GM13976 (cell line): ENCODE data around the gene SERPINB12.

Experiments
- DNase-seq: peaks from one replicate; pipeline ENCODE4 v3.0.0; 2012; ENCODE audit warnings: low spot score
- in situ Hi-C: fragments of 300-500 bp; cut with MboI; formaldehyde crosslinking; loops from one replicate; pipeline ENCODE4 v1.12.0; 2022; ENCODE audit warnings: low sequenced_read_pairs, mixed read lengths, inconsistent platforms; ENCODE audit not compliant: unreplicated experiment
- TF ChIP-seq, protein P1 (sequence below): IDR thresholded peaks from 2 replicates; pipeline ENCODE4 v1.5.1; 2012; ENCODE audit warnings: borderline replicate concordance, mild to moderate bottlenecking; ENCODE audit not compliant: insufficient read depth; ENCODE audit errors: extremely low read depth, missing control alignments, control extremely low read depth

SERPINB12 gene

DNA sequence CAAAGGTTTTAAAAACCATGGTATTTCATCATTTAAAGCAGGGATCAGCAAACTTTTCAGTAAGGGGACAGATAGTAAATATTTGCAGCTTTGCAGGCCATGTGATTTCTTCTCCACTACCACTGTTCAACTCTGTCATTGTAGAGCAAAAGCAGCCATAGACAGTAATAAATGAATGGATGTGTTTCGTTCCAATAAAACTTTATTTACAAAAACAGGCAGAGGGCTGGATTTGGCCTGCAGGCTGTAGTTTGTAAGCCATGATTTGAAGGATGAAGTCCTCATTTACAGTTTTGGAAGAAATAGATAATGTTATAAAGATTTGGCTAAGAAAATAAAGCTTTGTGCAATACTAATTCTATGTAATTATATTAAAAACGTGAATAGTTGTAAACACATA lies 1.8 kb downstream of the SERPINB12 start:
- no peak for DNase-seq
- TF ChIP-seq, protein P1, sequence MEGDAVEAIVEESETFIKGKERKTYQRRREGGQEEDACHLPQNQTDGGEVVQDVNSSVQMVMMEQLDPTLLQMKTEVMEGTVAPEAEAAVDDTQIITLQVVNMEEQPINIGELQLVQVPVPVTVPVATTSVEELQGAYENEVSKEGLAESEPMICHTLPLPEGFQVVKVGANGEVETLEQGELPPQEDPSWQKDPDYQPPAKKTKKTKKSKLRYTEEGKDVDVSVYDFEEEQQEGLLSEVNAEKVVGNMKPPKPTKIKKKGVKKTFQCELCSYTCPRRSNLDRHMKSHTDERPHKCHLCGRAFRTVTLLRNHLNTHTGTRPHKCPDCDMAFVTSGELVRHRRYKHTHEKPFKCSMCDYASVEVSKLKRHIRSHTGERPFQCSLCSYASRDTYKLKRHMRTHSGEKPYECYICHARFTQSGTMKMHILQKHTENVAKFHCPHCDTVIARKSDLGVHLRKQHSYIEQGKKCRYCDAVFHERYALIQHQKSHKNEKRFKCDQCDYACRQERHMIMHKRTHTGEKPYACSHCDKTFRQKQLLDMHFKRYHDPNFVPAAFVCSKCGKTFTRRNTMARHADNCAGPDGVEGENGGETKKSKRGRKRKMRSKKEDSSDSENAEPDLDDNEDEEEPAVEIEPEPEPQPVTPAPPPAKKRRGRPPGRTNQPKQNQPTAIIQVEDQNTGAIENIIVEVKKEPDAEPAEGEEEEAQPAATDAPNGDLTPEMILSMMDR: no peak

DNA sequence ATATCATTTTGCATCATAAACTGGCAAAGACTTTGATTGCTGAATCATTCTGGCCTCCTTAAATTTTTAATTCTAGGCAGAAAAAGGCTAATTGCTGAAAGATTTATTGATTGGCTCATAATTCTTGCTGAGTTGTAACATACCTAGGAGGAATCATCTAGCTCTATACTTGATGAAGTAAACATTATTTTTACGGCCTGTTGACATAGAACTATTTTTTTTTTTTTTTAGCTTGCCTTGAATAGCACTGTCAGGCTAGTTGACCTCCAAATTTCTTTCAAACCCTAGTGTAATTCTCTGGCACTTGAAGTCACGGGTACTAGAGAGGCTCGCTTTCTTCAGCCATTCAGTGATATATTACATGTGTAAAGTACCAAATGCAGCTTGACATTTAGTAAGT lies 2.8 kb downstream of the SERPINB12 start:
- DNase-seq: no peak
- TF ChIP-seq, protein P1: no peak
- in situ Hi-C loops: no loop called here

More for the DNA sequence above, 1.8 kb downstream of the SERPINB12 start:
- in situ Hi-C loops: no loop called here

DNA sequence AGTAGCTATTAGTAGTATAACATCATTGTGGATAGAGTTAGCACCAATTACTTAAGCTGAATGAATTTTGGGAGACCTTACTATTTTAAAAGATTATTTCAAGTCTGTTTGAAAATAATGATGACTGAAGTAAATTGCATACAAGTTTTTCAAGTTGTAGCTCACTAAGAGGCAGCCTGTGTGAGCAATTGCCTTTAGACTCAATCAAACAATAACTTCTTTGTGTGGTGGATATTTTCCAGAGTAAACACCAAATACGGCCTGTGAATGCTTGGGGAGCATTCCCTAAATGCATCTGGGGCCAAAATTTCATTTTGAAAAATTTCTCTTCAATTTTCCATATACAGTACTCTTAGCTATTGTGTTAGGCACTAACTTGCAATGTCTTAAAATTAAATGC lies 7.9 kb downstream of the SERPINB12 start:
- DNase-seq: no peak
- TF ChIP-seq, protein P1: no peak
- in situ Hi-C loops: no loop called here

DNA sequence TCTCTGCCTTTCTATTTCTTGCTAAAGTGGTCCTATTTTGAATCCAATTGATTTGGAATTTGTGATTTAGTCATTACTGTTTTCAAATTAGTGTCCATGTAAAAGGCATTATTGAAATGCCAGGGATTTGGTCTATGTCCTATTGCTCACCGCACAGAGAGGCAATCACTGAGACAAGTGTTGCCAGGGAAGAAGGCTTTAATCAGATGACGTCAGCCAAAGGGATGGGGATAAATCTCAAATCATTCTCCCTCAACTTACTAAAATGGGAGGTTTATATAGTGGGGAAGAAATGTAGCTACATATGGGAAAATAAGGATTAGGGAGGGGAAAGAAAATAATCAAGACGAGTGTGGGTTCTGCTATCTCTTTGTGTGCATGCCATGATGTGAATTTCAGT lies 9.6 kb downstream of the SERPINB12 start:
- in situ Hi-C loops: no loop called here
- no peak for DNase-seq
- TF ChIP-seq, protein P1: no peak

DNA sequence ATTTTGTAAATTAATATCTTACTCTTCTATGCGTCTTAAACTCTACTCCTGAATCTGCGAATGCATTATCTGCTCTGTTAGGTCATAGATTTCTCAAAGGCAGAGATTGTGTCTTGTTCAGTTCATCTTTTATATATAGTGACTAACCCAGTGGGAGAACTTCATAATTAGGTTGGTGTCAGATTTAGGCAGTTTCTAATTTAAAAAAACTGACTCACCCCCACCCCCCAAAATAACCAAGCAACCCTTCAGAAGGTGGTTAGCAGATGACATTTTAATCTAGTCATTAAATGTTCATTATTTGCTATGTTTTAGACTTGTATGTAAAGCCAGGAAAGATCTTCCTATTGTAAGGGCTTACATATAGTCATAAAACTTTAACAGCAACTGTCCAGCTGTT lies 10.4 kb downstream of the SERPINB12 start:
- DNase-seq: no peak
- TF ChIP-seq, protein P1: no peak
- in situ Hi-C loops: no loop called here

DNA sequence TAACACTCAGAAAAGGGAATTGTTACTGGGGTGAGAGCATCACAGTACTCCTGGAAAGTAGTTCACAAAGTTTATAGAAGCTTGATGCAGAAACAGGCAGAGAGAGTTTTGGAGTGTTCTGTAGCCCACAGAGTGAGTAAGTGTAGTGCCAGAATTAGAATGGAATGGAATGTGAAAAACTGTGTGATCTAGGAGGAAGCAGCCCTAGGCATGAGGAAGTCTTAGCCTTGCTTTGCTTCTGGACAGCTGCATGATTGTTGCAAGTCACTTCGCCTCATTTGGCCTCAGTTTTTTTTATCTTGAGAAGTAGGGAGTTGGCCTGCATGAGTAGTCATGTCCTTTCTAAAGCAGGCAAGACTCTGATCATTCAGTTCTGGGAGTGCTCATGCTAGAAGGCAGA lies 10.9 kb downstream of the SERPINB12 start:
- no peak for DNase-seq
- in situ Hi-C loops: no loop called here
- TF ChIP-seq, protein P1: no peak

DNA sequence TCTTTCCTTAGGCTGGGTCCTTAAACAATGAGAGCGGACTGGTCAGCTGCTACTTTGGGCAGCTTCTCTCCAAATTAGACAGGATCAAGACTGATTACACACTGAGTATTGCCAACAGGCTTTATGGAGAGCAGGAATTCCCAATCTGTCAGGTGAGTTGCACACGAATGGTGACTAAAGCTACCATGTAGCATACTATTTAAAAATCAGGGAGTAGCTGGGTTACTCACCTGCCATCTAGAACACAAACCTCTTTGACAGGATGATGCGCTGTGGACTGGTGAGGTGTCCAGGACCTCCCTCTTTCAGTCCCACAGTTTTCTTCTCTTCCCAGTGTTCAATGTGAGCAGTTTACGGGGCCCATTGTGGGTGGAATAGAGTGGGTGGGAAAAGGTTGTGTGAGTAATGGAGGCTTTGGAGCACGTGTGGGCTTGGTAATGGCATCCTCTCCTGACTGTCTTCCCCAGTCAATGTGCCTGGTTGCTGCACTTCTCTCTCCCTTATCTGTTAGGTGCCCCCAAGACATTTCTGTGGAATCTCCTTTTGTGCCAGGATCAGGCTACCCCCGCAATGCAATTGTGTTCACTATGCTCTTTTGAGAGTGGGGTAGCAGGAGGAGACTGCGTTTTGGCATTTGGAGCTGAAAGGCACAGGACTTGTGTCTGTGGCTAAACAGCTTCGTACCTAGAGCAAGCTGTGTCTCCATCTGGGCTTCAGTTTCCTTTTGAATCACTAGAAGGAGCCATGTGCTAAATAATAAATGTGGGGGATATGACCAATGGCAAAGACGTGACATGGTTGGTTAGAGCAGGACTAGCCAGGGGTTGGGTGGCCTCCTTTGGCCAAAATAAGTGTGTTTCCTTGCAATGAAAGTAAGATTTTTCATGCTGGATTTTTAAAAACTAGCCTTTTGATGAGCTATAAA lies 17.7 kb downstream of the SERPINB12 start:
- in situ Hi-C loops: no loop called here
- TF ChIP-seq, protein P1: no peak
- no peak for DNase-seq
